Measurements from ENCODE around the gene ELK4. TPM values are rescaled to one million over a fixed set of nuclear protein-coding genes. Genes with fewer than 3 reads are reported as not detected.
A peak's percentile ranks its signal among the peaks of the same experiment; 100 is the strongest.

Gene ELK4
- total and polyA plus RNA-seq, 8 donors: 5.7 to 42.7 (median 23.1) TPM

DNA sequence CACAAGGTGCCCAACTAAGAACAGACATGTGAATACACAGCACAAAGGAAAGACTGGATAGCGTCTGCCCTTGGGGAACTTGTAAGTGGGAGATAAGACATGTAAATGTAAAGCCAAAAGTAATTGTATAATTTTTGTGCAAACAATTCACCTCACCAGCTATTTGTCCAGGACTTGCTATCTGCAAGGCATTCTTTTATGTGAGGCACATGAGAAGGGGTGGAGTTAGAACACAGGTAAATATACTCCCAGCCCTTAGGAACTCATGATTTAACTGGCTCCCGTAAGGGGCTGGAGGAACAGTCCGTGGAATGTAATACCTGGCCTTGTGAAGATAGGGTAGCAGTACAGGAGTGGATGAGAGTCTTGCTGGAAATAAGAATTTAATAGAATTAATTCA, 66.0 kb downstream of the ELK4 start:
- H3K27ac ChIP-seq: peak overlapping the region in 2 of 4 donors; percentile 38 to 71
- TF ChIP-seq, protein P1, sequence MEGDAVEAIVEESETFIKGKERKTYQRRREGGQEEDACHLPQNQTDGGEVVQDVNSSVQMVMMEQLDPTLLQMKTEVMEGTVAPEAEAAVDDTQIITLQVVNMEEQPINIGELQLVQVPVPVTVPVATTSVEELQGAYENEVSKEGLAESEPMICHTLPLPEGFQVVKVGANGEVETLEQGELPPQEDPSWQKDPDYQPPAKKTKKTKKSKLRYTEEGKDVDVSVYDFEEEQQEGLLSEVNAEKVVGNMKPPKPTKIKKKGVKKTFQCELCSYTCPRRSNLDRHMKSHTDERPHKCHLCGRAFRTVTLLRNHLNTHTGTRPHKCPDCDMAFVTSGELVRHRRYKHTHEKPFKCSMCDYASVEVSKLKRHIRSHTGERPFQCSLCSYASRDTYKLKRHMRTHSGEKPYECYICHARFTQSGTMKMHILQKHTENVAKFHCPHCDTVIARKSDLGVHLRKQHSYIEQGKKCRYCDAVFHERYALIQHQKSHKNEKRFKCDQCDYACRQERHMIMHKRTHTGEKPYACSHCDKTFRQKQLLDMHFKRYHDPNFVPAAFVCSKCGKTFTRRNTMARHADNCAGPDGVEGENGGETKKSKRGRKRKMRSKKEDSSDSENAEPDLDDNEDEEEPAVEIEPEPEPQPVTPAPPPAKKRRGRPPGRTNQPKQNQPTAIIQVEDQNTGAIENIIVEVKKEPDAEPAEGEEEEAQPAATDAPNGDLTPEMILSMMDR (IDR thresholded peaks at IDR 0.05): no peak
- WGBS, 2 donors: 20 to 28% methylated on average over 3 of the region's 3 CpGs
- intact Hi-C loops (cut with DNase I): no loop called here
- no peak overlapping the region for H3K4me3 ChIP-seq
- FAIRE-seq: peak; percentile 64
- ATAC-seq: peak; percentile 75 to 92 (median 88)
- no peaks in the 10 kb centered on the region for H3K36me3 ChIP-seq
- no peaks in the 10 kb centered on the region for H3K9me3 ChIP-seq
- no peaks in the 10 kb centered on the region for H3K27me3 ChIP-seq
- DNase-seq: peak in 3 of 6 donors; percentile 9 to 52 (median 32)
- peaks cover 0 to 17% (median 8%) of the 10 kb centered on the region in 3 donors for H3K4me1 ChIP-seq

DNA sequence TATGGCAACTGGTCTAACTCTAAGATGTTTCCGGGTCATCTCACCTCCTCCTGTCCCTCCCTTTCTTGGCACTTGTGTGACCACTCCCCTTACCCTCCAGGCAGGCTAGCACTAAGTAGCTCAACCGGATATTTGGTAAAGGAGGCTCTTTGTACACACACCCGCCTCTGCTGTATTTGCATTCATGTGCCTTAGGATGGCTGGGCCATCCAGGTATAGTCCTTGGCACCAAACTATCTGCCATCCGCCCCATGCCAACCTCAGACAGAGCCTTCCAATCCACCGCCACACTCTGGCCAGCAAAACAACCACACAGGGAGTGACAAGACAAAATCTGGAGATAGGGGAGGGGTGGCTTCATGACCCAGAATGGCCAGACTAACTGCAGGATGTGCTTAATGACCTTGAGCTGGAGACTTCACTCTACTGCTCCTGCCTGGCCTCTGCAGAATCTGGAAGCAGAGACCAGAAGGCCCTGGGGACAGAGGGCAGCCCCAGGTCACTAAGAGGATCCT, 67.8 kb downstream of the ELK4 start:
- FAIRE-seq: no peak

DNA sequence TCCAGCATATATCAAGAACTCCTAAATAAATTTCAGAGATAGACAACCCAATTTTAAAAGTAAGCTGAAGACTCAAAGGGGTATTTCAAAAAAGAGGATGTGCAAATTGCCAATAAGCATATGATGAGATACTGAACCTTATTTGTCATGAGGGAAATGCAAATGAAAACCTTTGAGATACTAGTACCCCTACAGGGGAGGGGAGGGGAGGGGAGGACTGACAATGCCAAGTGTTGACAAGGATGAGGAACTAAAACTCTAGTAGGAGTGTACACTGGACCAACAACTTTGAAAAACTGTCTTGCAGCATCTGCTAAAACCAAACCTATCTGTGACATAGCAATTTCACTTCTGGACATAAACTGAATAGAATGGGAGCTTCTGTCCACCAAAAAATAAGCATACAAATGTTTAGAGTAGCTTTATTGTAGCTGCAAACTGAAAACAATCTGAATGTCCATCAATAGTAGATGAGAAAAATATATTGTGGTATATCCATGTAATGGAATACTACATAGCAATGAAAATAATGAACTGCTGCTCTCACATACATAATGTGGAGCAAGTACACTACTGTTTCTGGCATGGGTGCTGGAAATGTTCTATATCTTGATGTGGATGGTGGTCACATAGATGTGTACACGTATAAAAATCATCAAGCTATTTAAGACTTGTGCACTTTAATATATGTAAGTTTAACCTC, 70.2 kb downstream of the ELK4 start:
- no peak for FAIRE-seq
- peaks cover 0 to 12% (median 8%) of the 10 kb centered on the region in 3 donors for H3K4me1 ChIP-seq

More for the DNA sequence above, 67.8 kb downstream of the ELK4 start:
- TF ChIP-seq, protein P1 (IDR thresholded peaks at IDR 0.05): no peak
- H3K36me3 ChIP-seq: no peaks in the 10 kb centered on the region
- WGBS, 2 donors: 73 to 76% methylated on average over 5 of the region's 5 CpGs
- intact Hi-C loops (cut with DNase I): no loop called here
- no peak overlapping the region for H3K27ac ChIP-seq
- H3K9me3 ChIP-seq: no peaks in the 10 kb centered on the region
- H3K27me3 ChIP-seq: no peaks in the 10 kb centered on the region
- no peak overlapping the region for H3K4me3 ChIP-seq
- H3K4me1 ChIP-seq: peaks cover 0 to 17% (median 8%) of the 10 kb centered on the region in 3 donors
- DNase-seq (peak in 2 of 6 donors; percentile 5 to 19), ATAC-seq (peak in 1 of 4 donors; percentile 14)

More for the DNA sequence above, 70.2 kb downstream of the ELK4 start:
- intact Hi-C loops (cut with DNase I): no loop called here
- WGBS, 2 donors: 72 to 73% methylated on average over 1 of the region's 1 CpG
- no peak overlapping the region for H3K27ac ChIP-seq
- ATAC-seq (no peak), DNase-seq (no peak)
- no peaks in the 10 kb centered on the region for H3K9me3 ChIP-seq
- TF ChIP-seq, protein P1 (IDR thresholded peaks at IDR 0.05): no peak
- H3K27me3 ChIP-seq: no peaks in the 10 kb centered on the region
- H3K4me3 ChIP-seq: no peak overlapping the region
- H3K36me3 ChIP-seq: no peaks in the 10 kb centered on the region

Other genes with a start within 250 kb of the ELK4 start
- under 1 TPM in 2 of 6 donors, not detected in 4; 0.28 to 0.32 TPM for gene LEMD1, start 210.0 kb downstream of the ELK4 start, total RNA-seq
- not detected for gene LEMD1, start 210.0 kb downstream of the ELK4 start, polyA plus RNA-seq
- gene BLACAT1, start 176.0 kb downstream of the ELK4 start, total RNA-seq: under 1 TPM in 5 of 6 donors, not detected in 1; 0.09 to 0.34 (median 0.17) TPM
- gene BLACAT1, start 176.0 kb downstream of the ELK4 start, polyA plus RNA-seq: under 1 TPM in 1 of 2 donors, not detected in 1; 0.09 TPM
- gene CDK18, start 127.3 kb downstream of the ELK4 start, total RNA-seq: 10 to 100 TPM in 5 of 6 donors, 1 to 10 TPM in 1; 7.7 to 31.0 (median 12.8) TPM
- gene CDK18, start 127.3 kb downstream of the ELK4 start, polyA plus RNA-seq: 10 to 100 TPM; 18.2 to 35.4 TPM
- 1 to 10 TPM in 3 of 6 donors, under 1 TPM in 3; 0.28 to 2.1 (median 0.90) TPM for gene SLC45A3, start 48.5 kb upstream of the ELK4 start, total RNA-seq
- gene SLC45A3, start 48.5 kb upstream of the ELK4 start, polyA plus RNA-seq: 1 to 10 TPM; 1.4 to 4.7 TPM
- gene NUCKS1, start 118.2 kb upstream of the ELK4 start, total RNA-seq: 10 to 100 TPM; 33.0 to 69.6 (median 53.5) TPM
- gene NUCKS1, start 118.2 kb upstream of the ELK4 start, polyA plus RNA-seq: 10 to 100 TPM; 15.1 to 91.4 TPM
- gene RAB29, start 143.5 kb upstream of the ELK4 start, total RNA-seq: 10 to 100 TPM in 2 of 6 donors, 1 to 10 TPM in 4; 5.4 to 12.2 (median 7.0) TPM
- gene RAB29, start 143.5 kb upstream of the ELK4 start, polyA plus RNA-seq: 10 to 100 TPM in 1 of 2 donors, 1 to 10 TPM in 1; 6.5 to 10.8 TPM
- 10 to 100 TPM; 27.7 to 57.7 (median 41.1) TPM for gene SLC41A1, start 181.2 kb upstream of the ELK4 start, total RNA-seq
- gene SLC41A1, start 181.2 kb upstream of the ELK4 start, polyA plus RNA-seq: 10 to 100 TPM; 20.7 to 27.4 TPM
- 10 to 100 TPM; 19.1 to 54.6 (median 24.1) TPM for gene PM20D1, start 218.1 kb upstream of the ELK4 start, total RNA-seq
- 10 to 100 TPM in 1 of 2 donors, 1 to 10 TPM in 1; 5.6 to 15.8 TPM for gene PM20D1, start 218.1 kb upstream of the ELK4 start, polyA plus RNA-seq